Glutamatergic neuron (in vitro differentiated cells): ENCODE data around the gene ITM2C. TPM values are rescaled to one million over a fixed set of nuclear protein-coding genes. Genes with fewer than 3 reads are reported as not detected.

Experiments
- DNase-seq: peaks from one replicate; pipeline ENCODE4 v3.0.0; 2022
- H3K27ac Mint-ChIP-seq: one replicate; pipeline ENCODE4 v1.8.0; 2020; ENCODE audit warnings: mild to moderate bottlenecking, mixed read lengths, inconsistent platforms; ENCODE audit not compliant: unreplicated experiment
- H3K27me3 Mint-ChIP-seq: one replicate; pipeline ENCODE4 v1.8.0; 2020; ENCODE audit warnings: mild to moderate bottlenecking, moderate library complexity, mixed read lengths, inconsistent platforms; ENCODE audit not compliant: unreplicated experiment
- H3K36me3 Mint-ChIP-seq: one replicate; pipeline ENCODE4 v1.8.0; 2020; ENCODE audit warnings: mild to moderate bottlenecking, mixed read lengths, inconsistent platforms; ENCODE audit not compliant: unreplicated experiment
- H3K4me1 Mint-ChIP-seq: one replicate; pipeline ENCODE4 v1.8.0; 2020; ENCODE audit warnings: mild to moderate bottlenecking, low read depth, mixed read lengths, inconsistent platforms; ENCODE audit not compliant: unreplicated experiment
- H3K4me3 Mint-ChIP-seq: one replicate; pipeline ENCODE4 v1.8.0; 2020; ENCODE audit warnings: mild to moderate bottlenecking, mixed read lengths, inconsistent platforms; ENCODE audit not compliant: unreplicated experiment
- H3K9me3 Mint-ChIP-seq: one replicate; pipeline ENCODE4 v1.8.0; 2020; ENCODE audit warnings: mild to moderate bottlenecking, moderate library complexity, mixed read lengths, inconsistent platforms; ENCODE audit not compliant: unreplicated experiment
- total RNA-seq: library from RNA; stranded (reverse); fragmentation: NEBNext Ultra II Directional; extraction: Animal tissue kit (Norgen Biotek cat#: 25700); gene quantifications from one replicate; pipeline ENCODE4 v1.2.1, GENCODE V29; 2021; ENCODE audit not compliant: unreplicated experiment
- TF ChIP-seq, protein P1 (sequence below): fragments of 200-600 bp; sonication (generic); IDR thresholded peaks from one replicate; pipeline ENCODE4 v1.5.0; 2021; ENCODE audit not compliant: partially characterized antibody, unreplicated experiment

Gene ITM2C
- total RNA-seq, 1 donor from 2014 or later: 72.0 TPM

DNA sequence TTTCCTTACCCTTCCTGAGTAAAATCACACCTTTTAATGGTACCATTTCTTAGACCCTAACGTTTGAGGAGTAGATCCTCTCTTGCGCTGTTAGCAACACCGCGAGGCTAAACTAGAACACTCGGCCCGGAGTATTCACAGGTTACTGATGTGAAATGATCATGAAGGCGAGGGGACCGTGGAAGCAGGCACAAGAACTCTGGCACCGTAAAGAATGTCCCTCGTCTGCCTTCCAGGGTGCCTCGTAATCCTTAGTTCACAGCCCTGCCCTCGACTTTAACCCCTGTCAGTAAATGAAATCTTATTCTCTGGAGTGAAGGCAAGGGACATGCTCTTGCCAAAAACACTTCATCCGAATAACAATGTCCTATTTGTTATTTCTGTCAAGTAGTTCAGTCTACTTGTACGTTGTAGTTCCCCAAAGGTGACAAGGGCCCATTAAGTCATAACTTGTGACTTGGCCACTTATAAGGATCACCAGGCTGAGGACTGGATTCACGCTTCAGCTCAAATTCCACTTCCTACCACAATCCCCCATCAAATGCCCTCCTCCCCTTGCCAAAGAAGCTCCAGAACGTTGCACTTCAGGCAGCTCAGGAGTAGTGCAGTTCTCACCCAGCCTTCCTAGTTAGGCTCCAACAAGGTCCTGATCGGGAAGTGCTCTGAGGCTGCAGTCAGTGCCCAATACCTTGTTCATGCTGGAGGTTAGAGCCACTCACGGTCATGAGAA lies 43.3 kb upstream of the ITM2C start:
- H3K4me1 Mint-ChIP-seq: no peaks in the 10 kb centered on the region
- peak overlapping the region; percentile 28 for H3K27ac Mint-ChIP-seq
- peaks cover 4% of the 10 kb centered on the region for H3K9me3 Mint-ChIP-seq
- H3K4me3 Mint-ChIP-seq: no peak overlapping the region
- peaks cover 8% of the 10 kb centered on the region for H3K27me3 Mint-ChIP-seq
- DNase-seq: no peak
- H3K36me3 Mint-ChIP-seq: no peaks in the 10 kb centered on the region
- TF ChIP-seq, protein P1, sequence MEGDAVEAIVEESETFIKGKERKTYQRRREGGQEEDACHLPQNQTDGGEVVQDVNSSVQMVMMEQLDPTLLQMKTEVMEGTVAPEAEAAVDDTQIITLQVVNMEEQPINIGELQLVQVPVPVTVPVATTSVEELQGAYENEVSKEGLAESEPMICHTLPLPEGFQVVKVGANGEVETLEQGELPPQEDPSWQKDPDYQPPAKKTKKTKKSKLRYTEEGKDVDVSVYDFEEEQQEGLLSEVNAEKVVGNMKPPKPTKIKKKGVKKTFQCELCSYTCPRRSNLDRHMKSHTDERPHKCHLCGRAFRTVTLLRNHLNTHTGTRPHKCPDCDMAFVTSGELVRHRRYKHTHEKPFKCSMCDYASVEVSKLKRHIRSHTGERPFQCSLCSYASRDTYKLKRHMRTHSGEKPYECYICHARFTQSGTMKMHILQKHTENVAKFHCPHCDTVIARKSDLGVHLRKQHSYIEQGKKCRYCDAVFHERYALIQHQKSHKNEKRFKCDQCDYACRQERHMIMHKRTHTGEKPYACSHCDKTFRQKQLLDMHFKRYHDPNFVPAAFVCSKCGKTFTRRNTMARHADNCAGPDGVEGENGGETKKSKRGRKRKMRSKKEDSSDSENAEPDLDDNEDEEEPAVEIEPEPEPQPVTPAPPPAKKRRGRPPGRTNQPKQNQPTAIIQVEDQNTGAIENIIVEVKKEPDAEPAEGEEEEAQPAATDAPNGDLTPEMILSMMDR: no peak

DNA sequence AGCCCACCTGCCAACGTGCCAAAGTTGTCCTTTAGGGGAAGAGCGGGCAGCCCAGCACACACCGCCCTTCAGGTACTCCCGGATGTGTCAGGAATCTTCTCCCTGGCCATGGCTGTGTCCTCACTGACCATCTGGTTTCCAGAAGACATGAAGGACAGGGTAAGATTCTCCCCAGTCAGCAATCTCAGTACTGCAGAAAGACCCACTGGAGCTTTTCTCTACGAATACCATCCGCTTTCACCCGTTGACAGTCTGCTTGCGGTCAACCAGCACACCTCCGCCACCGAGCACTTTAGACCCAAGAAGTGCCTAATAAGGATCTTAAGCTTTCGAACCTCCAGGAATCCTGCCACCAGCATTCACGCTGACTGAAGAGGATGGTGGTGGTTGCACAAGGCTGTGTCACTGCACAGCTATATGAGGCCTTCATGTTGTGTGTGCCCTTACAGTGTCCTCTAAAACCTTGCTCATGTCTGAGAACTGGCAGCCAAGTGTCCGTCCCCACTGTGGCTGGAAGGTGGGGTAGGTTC lies 42.7 kb upstream of the ITM2C start:
- peaks cover 8% of the 10 kb centered on the region for H3K27me3 Mint-ChIP-seq
- TF ChIP-seq, protein P1: no peak
- peaks cover 4% of the 10 kb centered on the region for H3K9me3 Mint-ChIP-seq
- no peak for DNase-seq
- H3K36me3 Mint-ChIP-seq: no peaks in the 10 kb centered on the region
- H3K4me1 Mint-ChIP-seq: no peaks in the 10 kb centered on the region
- no peak overlapping the region for H3K4me3 Mint-ChIP-seq
- H3K27ac Mint-ChIP-seq: no peak overlapping the region

DNA sequence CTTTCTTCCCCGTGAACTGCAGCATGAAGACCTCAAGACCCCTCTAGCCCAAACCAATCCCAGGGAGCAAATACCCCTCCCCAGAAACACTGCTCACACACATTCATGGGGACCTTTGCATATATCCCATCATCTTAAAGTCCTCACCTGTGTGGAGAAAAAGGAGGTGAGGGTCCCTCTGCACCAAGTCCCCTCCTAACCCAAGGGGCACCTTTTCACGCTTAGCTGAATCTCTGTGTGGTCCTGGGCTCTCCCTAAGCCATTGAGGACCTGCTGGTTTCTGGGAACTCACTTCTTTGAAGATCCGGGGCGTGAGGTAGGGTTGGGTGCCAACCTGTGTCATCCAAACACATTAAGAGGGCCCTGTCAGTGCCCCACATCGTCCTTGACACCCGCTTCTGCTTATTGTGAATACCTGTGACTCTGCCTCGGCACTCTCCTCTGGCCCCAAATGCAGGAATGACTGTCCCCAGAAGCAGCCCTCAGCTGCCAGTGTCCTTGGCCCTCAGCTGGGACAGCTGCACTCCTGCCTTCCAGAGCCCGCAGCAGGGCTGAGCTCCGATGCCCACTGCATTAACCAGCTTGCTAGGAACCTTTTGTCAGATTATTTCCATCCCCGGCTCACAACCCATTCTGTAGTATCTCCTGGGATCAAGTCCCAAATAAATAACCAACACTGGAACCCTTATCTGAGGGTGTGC lies 41.3 kb upstream of the ITM2C start:
- H3K27me3 Mint-ChIP-seq: peaks cover 8% of the 10 kb centered on the region
- TF ChIP-seq, protein P1: no peak
- H3K27ac Mint-ChIP-seq: no peak overlapping the region

GRCh38 chr2:230824406-230824978 lies 40.2 kb upstream of the ITM2C start:
- H3K4me3 Mint-ChIP-seq: peak overlapping the region; percentile 22
- TF ChIP-seq, protein P1: peak; percentile 86
- DNase-seq: peak; percentile 50
- H3K36me3 Mint-ChIP-seq: no peaks in the 10 kb centered on the region
- H3K27ac Mint-ChIP-seq: no peak overlapping the region
- peaks cover 4% of the 10 kb centered on the region for H3K9me3 Mint-ChIP-seq
- H3K4me1 Mint-ChIP-seq: no peaks in the 10 kb centered on the region
- H3K27me3 Mint-ChIP-seq: peaks cover 8% of the 10 kb centered on the region

More for the DNA sequence above, 41.3 kb upstream of the ITM2C start:
- Mint-ChIP-seq H3K9me3 (peaks cover 4% of the 10 kb centered on the region), H3K4me1 (no peaks in the 10 kb centered on the region), H3K36me3 (no peaks in the 10 kb centered on the region), H3K4me3 (no peak overlapping the region)
- DNase-seq: no peak
